HL-60 (cell line): ENCODE results near the gene CACNA1I.

Experiments
- DNase-seq, 2 experiments: peaks; one replicate each; pipeline ENCODE4 v3.0.0-alpha.2; 2010 to 2020; ENCODE audit warnings: low read depth in 1 of 2, low spot score in 1 of 2
- H3K27ac ChIP-seq: fragments of 250-450 bp; sonication (Bioruptor Pico); replicated peaks from 2 replicates; pipeline ENCODE4 v1.5.1; 2020; ENCODE audit warnings: mild to moderate bottlenecking, moderate library complexity
- H3K27me3 ChIP-seq: fragments of 250-450 bp; sonication (Bioruptor Pico); 2 replicates; pipeline ENCODE4 v1.5.1; 2021; ENCODE audit warnings: mild to moderate bottlenecking, moderate library complexity; ENCODE audit not compliant: insufficient read depth, poor library complexity, severe bottlenecking
- H3K4me3 ChIP-seq: replicated peaks from 2 replicates; pipeline ENCODE4 v1.5.1; 2011; ENCODE audit warnings: mild to moderate bottlenecking, control low read depth, low read length; ENCODE audit not compliant: insufficient read depth
- CTCF ChIP-seq: IDR thresholded peaks from one replicate; pipeline ENCODE4 v1.5.1; 2011; ENCODE audit warnings: low read length, control low read depth, inconsistent platforms; ENCODE audit not compliant: insufficient read depth
- GABPA ChIP-seq: IDR thresholded peaks from 2 replicates; pipeline ENCODE4 v1.6.1; 2012; ENCODE audit warnings: low read depth
- POLR2AphosphoS5 ChIP-seq: IDR thresholded peaks from 2 replicates; pipeline ENCODE4 v1.6.1; 2012; ENCODE audit warnings: low read depth
- REST ChIP-seq: IDR thresholded peaks from 2 replicates; pipeline ENCODE4 v1.6.1; 2012; ENCODE audit warnings: low read depth; ENCODE audit not compliant: insufficient replicate concordance
- SPI1 ChIP-seq: IDR thresholded peaks from 2 replicates; pipeline ENCODE4 v1.6.1; 2012; ENCODE audit warnings: low read depth, mild to moderate bottlenecking, borderline replicate concordance

Gene CACNA1I

GRCh38 chr22:39560127-39560526, 10.4 kb upstream of the CACNA1I start:
- Histone ChIP-seq H3K27me3 (peaks cover 33% of the 10 kb centered on the region), H3K27ac (no peak overlapping the region), H3K4me3 (no peak overlapping the region)
- no peak for TF ChIP-seq GABPA
- no peak for TF ChIP-seq REST
- no peak for TF ChIP-seq POLR2AphosphoS5
- no peak for TF ChIP-seq CTCF
- TF ChIP-seq SPI1, result no peak
- no peak for DNase-seq

GRCh38 chr22:39562839-39563489, 7.6 kb upstream of the CACNA1I start:
- TF ChIP-seq GABPA (no peak), REST (no peak), SPI1 (no peak), CTCF (no peak), POLR2AphosphoS5 (no peak)
- no peak overlapping the region for H3K4me3 ChIP-seq
- H3K27me3 ChIP-seq, result peaks cover 18% of the 10 kb centered on the region
- no peak overlapping the region for H3K27ac ChIP-seq
- DNase-seq, result no peak

GRCh38 chr22:39563571-39564428, 6.8 kb upstream of the CACNA1I start:
- no peak for DNase-seq
- Histone ChIP-seq H3K27me3 (peaks cover 16% of the 10 kb centered on the region), H3K27ac (no peak overlapping the region), H3K4me3 (no peak overlapping the region)
- TF ChIP-seq CTCF, result no peak
- no peak for TF ChIP-seq POLR2AphosphoS5
- no peak for TF ChIP-seq GABPA
- no peak for TF ChIP-seq REST
- TF ChIP-seq SPI1, result no peak
